Smooth muscle cell (in vitro differentiated cells): ENCODE measurements around the gene FBXO36. TPM values are rescaled to one million over a fixed set of nuclear protein-coding genes. Genes with fewer than 3 reads are reported as not detected.

Experiments
- DNase-seq: peaks from one replicate; lab custom pipeline; 2025; ENCODE audit not compliant: unreplicated experiment; lab: John Stamatoyannopoulos, UW
- H2AFZ ChIP-seq: fragments of 200-600 bp; sonication (generic); 2 replicates; pipeline ENCODE4 v1.6.0; 2016; ENCODE audit warnings: antibody characterized with exemption, low read depth, mild to moderate bottlenecking
- H3F3A ChIP-seq: fragments of 200-600 bp; sonication (generic); 2 replicates; pipeline ENCODE4 v1.6.0; 2017; ENCODE audit warnings: antibody characterized with exemption, low read depth
- H3K27ac ChIP-seq: fragments of 200-600 bp; sonication (generic); 2 replicates; pipeline ENCODE4 v1.5.1; 2016; ENCODE audit warnings: low read depth, mild to moderate bottlenecking
- H3K27me3 ChIP-seq: fragments of 200-600 bp; sonication (generic); 2 replicates; pipeline ENCODE4 v1.6.1; 2016; ENCODE audit warnings: low read depth, mild to moderate bottlenecking
- H3K36me3 ChIP-seq: fragments of 200-600 bp; sonication (generic); 2 replicates; pipeline ENCODE4 v1.5.1; 2016; ENCODE audit warnings: low read depth
- H3K4me1 ChIP-seq: fragments of 200-600 bp; sonication (generic); 2 replicates; pipeline ENCODE4 v1.5.1; 2016; ENCODE audit warnings: low read depth
- H3K4me2 ChIP-seq: fragments of 200-600 bp; sonication (generic); 2 replicates; pipeline ENCODE4 v1.6.0; 2016; ENCODE audit warnings: mild to moderate bottlenecking
- H3K4me3 ChIP-seq: fragments of 200-600 bp; sonication (generic); 2 replicates; pipeline ENCODE4 v1.5.1; 2016; ENCODE audit warnings: mild to moderate bottlenecking
- H3K79me2 ChIP-seq: fragments of 200-600 bp; sonication (generic); 2 replicates; pipeline ENCODE4 v1.6.0; 2016; ENCODE audit warnings: low read depth, mild to moderate bottlenecking
- H3K9ac ChIP-seq: fragments of 200-600 bp; sonication (generic); 2 replicates; pipeline ENCODE4 v1.6.0; 2016; ENCODE audit warnings: low read depth
- H3K9me3 ChIP-seq: fragments of 200-600 bp; sonication (generic); replicated peaks from 2 replicates; pipeline ENCODE4 v1.5.1; 2016; ENCODE audit warnings: low read depth
- H4K20me1 ChIP-seq: fragments of 200-600 bp; sonication (generic); 2 replicates; pipeline ENCODE4 v1.6.0; 2016; ENCODE audit warnings: low read depth
- WGBS: methylation state at CpG from one replicate; pipeline ENCODE4 v1.1.7; 2016; ENCODE audit warnings: low lambda C conversion rate; 5-methylcytosine and 5-hydroxymethylcytosine counted together
- polyA plus RNA-seq: library from polyadenylated mRNA; unstranded; fragments of >200 nt; fragmentation: Nextera tagmentation; extraction: Ambion mirVana; gene quantifications from 2 replicates; pipeline ENCODE4 v1.2.1, GENCODE V29; 2016
- total RNA-seq: library from RNA; depleted of rRNA; stranded (reverse); fragments of >200 nt; gene quantifications from 2 replicates; pipeline ENCODE4 v1.2.3, GENCODE V29; 2014
- TF ChIP-seq, protein P1 (sequence below): fragments of 200-600 bp; sonication (generic); IDR thresholded peaks from 2 replicates; pipeline ENCODE4 v1.5.1; 2017; ENCODE audit warnings: borderline replicate concordance, mild to moderate bottlenecking, antibody characterized with exemption; ENCODE audit not compliant: insufficient read depth, poor library complexity, severe bottlenecking

FBXO36 gene
- total and polyA plus RNA-seq, 2 experiments from 2014 or later, result 8.8 to 9.3 TPM

DNA sequence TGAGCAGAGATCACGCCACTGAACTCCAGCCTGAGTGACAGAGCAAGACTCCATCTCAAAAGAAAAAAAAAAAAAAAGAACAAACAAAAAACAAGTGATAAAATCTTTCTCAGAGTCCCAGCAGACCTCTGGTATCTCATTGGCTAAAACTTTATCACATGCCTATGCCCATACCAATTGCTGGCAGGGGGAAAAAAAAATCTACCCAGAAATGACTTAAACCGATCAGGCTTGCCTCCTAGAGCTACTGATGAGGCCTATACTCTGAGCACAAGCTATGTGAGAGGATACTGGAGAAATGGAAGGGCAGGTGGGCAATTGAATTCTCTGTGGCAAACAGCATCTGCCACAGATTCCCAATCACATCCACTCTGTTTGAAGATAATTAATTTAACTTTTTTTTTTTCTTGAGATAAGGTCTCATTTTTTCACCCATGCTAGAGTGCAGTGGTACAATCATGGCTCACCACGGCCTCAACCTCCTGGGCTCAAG lies 49.0 kb downstream of the FBXO36 start:
- Histone ChIP-seq H3K4me1 (no peaks in the 10 kb centered on the region), H4K20me1 (no peaks in the 10 kb centered on the region), H3K79me2 (no peaks in the 10 kb centered on the region), H3K9ac (no peak overlapping the region), H3K36me3 (no peaks in the 10 kb centered on the region), H2AFZ (no peak overlapping the region), H3K9me3 (no peaks in the 10 kb centered on the region), H3K27me3 (no peaks in the 10 kb centered on the region), H3K27ac (no peak overlapping the region), H3F3A (no peaks in the 10 kb centered on the region), H3K4me2 (no peak overlapping the region), H3K4me3 (no peak overlapping the region)
- WGBS, result 93% methylated on average over 3 of the region's 3 CpGs
- TF ChIP-seq, protein P1, sequence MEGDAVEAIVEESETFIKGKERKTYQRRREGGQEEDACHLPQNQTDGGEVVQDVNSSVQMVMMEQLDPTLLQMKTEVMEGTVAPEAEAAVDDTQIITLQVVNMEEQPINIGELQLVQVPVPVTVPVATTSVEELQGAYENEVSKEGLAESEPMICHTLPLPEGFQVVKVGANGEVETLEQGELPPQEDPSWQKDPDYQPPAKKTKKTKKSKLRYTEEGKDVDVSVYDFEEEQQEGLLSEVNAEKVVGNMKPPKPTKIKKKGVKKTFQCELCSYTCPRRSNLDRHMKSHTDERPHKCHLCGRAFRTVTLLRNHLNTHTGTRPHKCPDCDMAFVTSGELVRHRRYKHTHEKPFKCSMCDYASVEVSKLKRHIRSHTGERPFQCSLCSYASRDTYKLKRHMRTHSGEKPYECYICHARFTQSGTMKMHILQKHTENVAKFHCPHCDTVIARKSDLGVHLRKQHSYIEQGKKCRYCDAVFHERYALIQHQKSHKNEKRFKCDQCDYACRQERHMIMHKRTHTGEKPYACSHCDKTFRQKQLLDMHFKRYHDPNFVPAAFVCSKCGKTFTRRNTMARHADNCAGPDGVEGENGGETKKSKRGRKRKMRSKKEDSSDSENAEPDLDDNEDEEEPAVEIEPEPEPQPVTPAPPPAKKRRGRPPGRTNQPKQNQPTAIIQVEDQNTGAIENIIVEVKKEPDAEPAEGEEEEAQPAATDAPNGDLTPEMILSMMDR, result no peak
- DNase-seq, result no peak

DNA sequence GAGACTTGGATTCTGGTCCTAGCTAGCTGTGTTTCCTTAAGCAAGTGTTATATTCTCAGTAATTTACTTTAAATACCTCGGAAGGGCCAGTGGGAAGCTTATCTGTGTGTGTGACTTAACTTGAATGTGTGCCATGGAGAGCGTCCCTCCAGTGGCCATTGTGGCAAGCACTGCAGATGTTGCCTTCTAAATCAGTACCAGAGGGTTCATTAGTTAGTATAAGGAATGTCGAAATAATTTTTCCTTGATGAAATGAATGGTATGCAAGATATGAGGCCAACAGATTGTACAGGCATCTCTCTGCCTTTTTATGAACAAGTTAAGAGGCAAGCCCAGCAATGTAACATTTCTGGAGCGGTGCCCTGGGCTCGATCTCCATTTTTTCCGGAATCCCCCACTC lies 52.0 kb downstream of the FBXO36 start:
- no peaks in the 10 kb centered on the region for H3K27me3 ChIP-seq
- no peaks in the 10 kb centered on the region for H3K4me1 ChIP-seq
- no peaks in the 10 kb centered on the region for H3F3A ChIP-seq
- WGBS, result 57% methylated on average over 6 of the region's 6 CpGs
- H3K4me3 ChIP-seq, result no peak overlapping the region
- H2AFZ ChIP-seq, result no peak overlapping the region
- H4K20me1 ChIP-seq, result no peaks in the 10 kb centered on the region
- H3K27ac ChIP-seq, result no peak overlapping the region
- no peak overlapping the region for H3K9ac ChIP-seq
- DNase-seq, result no peak
- no peaks in the 10 kb centered on the region for H3K36me3 ChIP-seq
- no peaks in the 10 kb centered on the region for H3K79me2 ChIP-seq
- no peaks in the 10 kb centered on the region for H3K9me3 ChIP-seq
- TF ChIP-seq, protein P1, result no peak
- H3K4me2 ChIP-seq, result no peak overlapping the region

DNA sequence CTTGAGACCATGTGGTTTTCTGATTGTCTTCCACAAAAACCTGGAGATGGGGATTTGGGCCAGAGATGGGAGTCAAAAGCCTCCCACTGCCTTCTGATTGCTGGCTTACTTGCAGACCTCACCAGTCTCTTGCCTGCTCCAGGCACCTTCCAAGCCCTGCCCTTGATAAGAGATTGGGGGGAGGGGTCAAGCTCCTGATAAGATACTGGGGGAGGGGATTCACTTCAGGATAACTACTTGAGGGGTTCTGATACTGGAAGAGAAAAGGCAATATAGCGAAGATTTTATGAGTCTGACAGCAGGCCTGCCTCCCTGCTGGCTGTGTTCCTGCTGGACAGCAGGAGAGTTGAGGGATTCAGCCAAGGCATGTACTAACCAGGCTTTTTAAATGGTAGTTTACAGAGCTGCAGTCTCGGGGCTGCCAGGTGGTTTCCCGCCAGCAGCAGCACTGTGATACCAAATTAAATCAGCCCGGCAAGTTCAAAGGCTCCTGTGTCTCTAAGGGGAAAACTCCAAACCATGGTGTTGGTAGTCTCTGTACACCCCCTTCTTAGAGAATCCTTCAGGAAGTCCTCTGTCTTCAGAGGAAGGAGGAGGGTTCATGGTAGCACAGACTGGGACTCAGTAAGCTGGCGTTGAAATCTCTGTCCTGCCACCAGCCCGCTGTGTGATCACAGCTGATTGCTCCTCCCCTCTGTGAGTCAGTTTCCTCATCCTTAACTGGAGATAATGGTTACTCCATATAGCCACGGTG lies 58.3 kb downstream of the FBXO36 start:
- peak overlapping the region; percentile 36 for H3K27ac ChIP-seq
- no peak overlapping the region for H3K9ac ChIP-seq
- WGBS, result 36% methylated on average over 7 of the region's 7 CpGs
- no peak overlapping the region for H3K4me3 ChIP-seq
- H4K20me1 ChIP-seq, result no peaks in the 10 kb centered on the region
- H3K4me1 ChIP-seq, result no peaks in the 10 kb centered on the region
- DNase-seq, result peak; percentile 2
- H3K27me3 ChIP-seq, result no peaks in the 10 kb centered on the region
- H3K36me3 ChIP-seq, result no peaks in the 10 kb centered on the region
- H3K79me2 ChIP-seq, result no peaks in the 10 kb centered on the region
- TF ChIP-seq, protein P1, result no peak
- no peak overlapping the region for H2AFZ ChIP-seq
- H3K9me3 ChIP-seq, result no peaks in the 10 kb centered on the region
- H3F3A ChIP-seq, result no peaks in the 10 kb centered on the region
- peak overlapping the region; percentile 17 for H3K4me2 ChIP-seq

DNA sequence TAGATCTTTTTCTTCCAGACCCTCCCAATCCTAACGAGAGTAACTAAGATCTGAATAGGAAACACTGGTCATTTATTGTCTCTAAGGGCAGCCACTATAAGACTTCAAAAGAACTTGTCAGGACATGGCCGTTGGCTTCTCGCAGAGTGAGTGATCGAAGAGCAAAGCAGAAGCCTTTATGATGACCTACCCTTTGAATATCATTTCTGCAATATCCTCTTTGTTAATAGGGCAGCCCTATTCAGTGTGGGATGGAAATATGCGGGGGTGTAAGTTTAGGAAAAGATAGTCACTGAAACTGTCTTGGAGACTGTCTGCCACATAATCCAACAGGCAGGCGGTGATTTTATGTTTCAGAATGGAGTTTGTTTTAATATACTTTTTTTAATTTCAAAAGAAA lies 70.9 kb downstream of the FBXO36 start:
- Histone ChIP-seq H3K9me3 (no peaks in the 10 kb centered on the region), H3F3A (no peaks in the 10 kb centered on the region), H3K36me3 (no peaks in the 10 kb centered on the region), H3K27me3 (no peaks in the 10 kb centered on the region), H2AFZ (no peak overlapping the region), H3K9ac (no peak overlapping the region), H3K79me2 (no peaks in the 10 kb centered on the region), H3K4me1 (no peaks in the 10 kb centered on the region), H3K4me3 (no peak overlapping the region), H3K27ac (no peak overlapping the region), H4K20me1 (no peaks in the 10 kb centered on the region), H3K4me2 (no peak overlapping the region)
- WGBS, result 71% methylated on average over 6 of the region's 6 CpGs
- DNase-seq, result no peak
- TF ChIP-seq, protein P1, result no peak
